Nephron (organoid): ENCODE data around the gene PIGS.

Experiments used
- H3K27ac Mint-ChIP-seq, 3 experiments: 2 replicates each; pipeline ENCODE4 v1.8.0; 2020; ENCODE audit warnings: mixed read lengths in 3 of 3, mild to moderate bottlenecking in 2 of 3, moderate library complexity in 1 of 3
- H3K27me3 Mint-ChIP-seq: 2 replicates; pipeline ENCODE4 v1.8.0; 2021; ENCODE audit warnings: low read depth, mild to moderate bottlenecking, moderate library complexity, mixed read lengths
- H3K36me3 Mint-ChIP-seq: 2 replicates; pipeline ENCODE4 v1.8.0; 2020; ENCODE audit warnings: low read depth, mixed read lengths
- H3K4me1 Mint-ChIP-seq: 2 replicates; pipeline ENCODE4 v1.8.0; 2020; ENCODE audit warnings: mixed read lengths
- H3K4me3 Mint-ChIP-seq, 3 experiments: 2 replicates each; pipeline ENCODE4 v1.8.0; 2020; ENCODE audit warnings: mild to moderate bottlenecking in 3 of 3, mixed read lengths in 3 of 3, moderate library complexity in 2 of 3
- H3K9me3 Mint-ChIP-seq: 2 replicates; pipeline ENCODE4 v1.8.0; 2020; ENCODE audit warnings: mixed read lengths
- CTCF ChIP-seq, 3 experiments: fragments of 200-600 bp; sonication (generic); IDR thresholded peaks; one replicate each; pipeline ENCODE4 v1.5.0; 2021; ENCODE audit warnings: antibody characterized with exemption in 3 of 3; ENCODE audit not compliant: unreplicated experiment in 3 of 3

Gene PIGS

GRCh38 chr17:28551421-28552175 is 19.7 kb downstream of the PIGS start:
- no peak for TF ChIP-seq CTCF (IDR thresholded peaks at IDR 0.05; ENCODE audit: unreplicated experiment in 3 of 3)
- Mint-ChIP-seq H3K27me3 (no peaks in the 10 kb centered on the region), H3K4me3 (peak overlapping the region; percentile 89 to 99 (median 91)), H3K4me1 (peaks cover 31% of the 10 kb centered on the region), H3K27ac (peak overlapping the region; percentile 17 to 89 (median 87)), H3K36me3 (peaks cover 23% of the 10 kb centered on the region), H3K9me3 (no peaks in the 10 kb centered on the region)

- peak overlapping the region; percentile 89 to 99 (median 91) for H3K4me3 Mint-ChIP-seq
- peaks cover 31% of the 10 kb centered on the region for H3K4me1 Mint-ChIP-seq
- peak overlapping the region in 1 of 3 experiments; percentile 17 for H3K27ac Mint-ChIP-seq
- no peak for TF ChIP-seq CTCF (IDR thresholded peaks at IDR 0.05; ENCODE audit: unreplicated experiment in 3 of 3)
- no peaks in the 10 kb centered on the region for H3K9me3 Mint-ChIP-seq
- H3K36me3 Mint-ChIP-seq: peaks cover 16% of the 10 kb centered on the region
- no peaks in the 10 kb centered on the region for H3K27me3 Mint-ChIP-seq
Measured at GRCh38 chr17:28550858-28551257, 20.5 kb downstream of the PIGS start.

- H3K27ac Mint-ChIP-seq: peak overlapping the region; percentile 49 to 89 (median 72)
- H3K4me1 Mint-ChIP-seq: peaks cover 31% of the 10 kb centered on the region
- no peaks in the 10 kb centered on the region for H3K27me3 Mint-ChIP-seq
- peaks cover 10% of the 10 kb centered on the region for H3K36me3 Mint-ChIP-seq
- TF ChIP-seq CTCF (IDR thresholded peaks at IDR 0.05; ENCODE audit: unreplicated experiment in 3 of 3): no peak
- no peaks in the 10 kb centered on the region for H3K9me3 Mint-ChIP-seq
- H3K4me3 Mint-ChIP-seq: peak overlapping the region; percentile 66 to 91 (median 70)
Measured at GRCh38 chr17:28549236-28550132, 21.8 kb downstream of the PIGS start.

- Mint-ChIP-seq H3K36me3 (peaks cover 1% of the 10 kb centered on the region), H3K27ac (peak overlapping the region in 2 of 3 experiments; percentile 72 to 89), H3K4me3 (peak overlapping the region; percentile 28 to 55 (median 46)), H3K9me3 (no peaks in the 10 kb centered on the region), H3K27me3 (no peaks in the 10 kb centered on the region), H3K4me1 (peaks cover 31% of the 10 kb centered on the region)
- no peak for TF ChIP-seq CTCF (IDR thresholded peaks at IDR 0.05; ENCODE audit: unreplicated experiment in 3 of 3)
Measured at GRCh38 chr17:28548417-28549130, 22.8 kb downstream of the PIGS start.

- Mint-ChIP-seq H3K4me3 (peak overlapping the region; percentile 28 to 55 (median 46)), H3K4me1 (peaks cover 28% of the 10 kb centered on the region), H3K36me3 (no peaks in the 10 kb centered on the region), H3K27me3 (no peaks in the 10 kb centered on the region), H3K9me3 (no peaks in the 10 kb centered on the region), H3K27ac (peak overlapping the region in 2 of 3 experiments; percentile 30)
- peak; percentile 87 to 91 (median 89) for TF ChIP-seq CTCF (IDR thresholded peaks at IDR 0.05; ENCODE audit: unreplicated experiment in 3 of 3)
Measured at GRCh38 chr17:28547623-28548416, 23.5 kb downstream of the PIGS start.
